ENCODE data around the gene TSPYL1. TPM values are rescaled to one million over a fixed set of nuclear protein-coding genes. Genes with fewer than 3 reads are reported as not detected.

The TSPYL1 gene
- total RNA-seq (2021) (52.8 and 73.1 TPM in 2 replicates), Bru-seq, nascent RNA (percentile 93 among the genes with signal in this experiment), BruChase-seq, experiment 1, labeled RNA remaining after a 2-hour chase (percentile 99 among the genes with signal in this experiment), BruChase-seq, experiment 2, labeled RNA remaining after a 6-hour chase (percentile 100 among the genes with signal in this experiment)
- long read RNA-seq, transcript TSPYL1-201 (1 exons, 3,326 nt), result major isoform, 65 of 65 reads
- long read RNA-seq, partial matches to known transcripts, result 0 of 65 reads
- long read RNA-seq, other reads (novel, unspliced or antisense), result 0 of 65 reads

DNA sequence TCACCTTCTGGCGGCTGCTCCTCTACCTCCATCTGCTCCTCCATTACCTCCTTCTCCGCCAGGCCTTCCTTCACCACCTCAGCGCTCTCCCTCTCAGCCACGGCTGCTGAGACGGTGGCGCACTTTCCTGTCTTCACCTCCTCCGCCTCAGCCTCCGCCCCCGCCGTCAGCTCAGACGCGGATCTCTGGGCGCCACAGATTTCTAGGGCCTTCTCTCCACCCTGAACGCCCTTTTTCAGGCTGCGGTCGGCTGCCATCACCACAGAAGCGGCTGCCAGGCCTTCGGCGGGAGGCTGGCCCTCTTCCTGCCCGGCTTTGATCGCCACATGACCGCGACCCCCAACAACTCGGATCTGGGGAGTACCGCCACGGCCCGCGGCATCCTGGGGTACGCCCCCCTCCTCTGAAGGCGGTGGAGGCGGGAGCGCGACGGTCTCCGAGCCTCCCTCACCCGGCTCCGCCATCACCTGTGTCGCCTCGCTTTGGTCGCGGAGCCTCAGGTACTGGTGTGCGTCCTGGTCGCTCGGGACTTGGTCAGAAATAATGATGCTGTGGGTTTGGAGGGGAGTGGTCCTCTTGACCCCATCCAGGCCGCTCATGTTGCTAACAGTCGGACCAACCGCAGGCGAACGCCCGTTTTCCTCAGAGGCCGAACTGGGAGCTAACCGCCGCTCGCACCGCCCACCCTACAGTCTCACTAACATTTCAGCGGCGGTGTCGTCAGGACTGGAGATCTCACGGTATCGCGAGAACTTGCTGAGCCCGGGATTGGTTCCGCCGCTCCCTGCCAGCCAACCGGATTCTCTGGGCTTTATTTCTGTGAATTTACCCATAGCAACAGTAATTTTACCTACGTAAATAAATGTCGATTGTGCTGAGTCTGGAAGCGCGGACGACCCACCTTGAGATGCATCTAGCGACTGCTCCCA lies at the start of gene TSPYL1:
TSS of gene TSPYL1 (minus strand) at position 699 of the 929 bp plus-strand sequence. CDS start at position 599, 100 bp downstream.
- no TSS peak for BruUV-seq (replicated peaks)
- Histone ChIP-seq H3K9me2 (ENCODE audit: insufficient read depth) (no peaks in the 10 kb centered on the region), H3K27me3 (ENCODE audit: insufficient read depth, low read depth) (no peaks in the 10 kb centered on the region), H4K20me1 (ENCODE audit: insufficient read depth) (peaks cover 41% of the 10 kb centered on the region), H3F3A (ENCODE audit: insufficient read depth, low read depth) (peaks cover 10% of the 10 kb centered on the region; the same call in 1 of the 2 replicates), H3K9me3 (ENCODE audit: insufficient read depth, low read depth) (no peaks in the 10 kb centered on the region), H3K79me2 (ENCODE audit: low read depth) (peaks cover 59% of the 10 kb centered on the region), H2AFZ (peak within 1 kb of the TSS; percentile 96), H3K36me3 (ENCODE audit: low read depth) (peaks cover 25% of the 10 kb centered on the region; the same call in 1 of the 2 replicates), H3K4me2 (peak within 1 kb of the TSS; percentile 97), H3K4me3 (peak within 1 kb of the TSS; percentile 88), H3K4me1 (replicated peaks; ENCODE audit: insufficient read depth) (peaks cover 47% of the 10 kb centered on the region), H3K27ac (peak within 1 kb of the TSS; percentile 86)
- POLR2A ChIA-PET (ENCODE audit: unreplicated experiment), result interaction anchor here (0.6 to 0.8 kb wide), 7 partner anchors 28 to 292 kb away, joined by 3 to 6 read pairs (median 3); partner anchors contain the start of genes CALHM5 and RWDD1
- CTCF ChIA-PET, result interaction anchor here (3.1 kb wide), 1 partner anchor 11 kb away, joined by 12 read pairs; no protein-coding TSS in a partner anchor
- intact Hi-C loops (cut with micrococcal nuclease; ENCODE audit: unreplicated experiment), result loop anchor here (1.0 to 2.0 kb wide), 3 partner anchors 25 to 292 kb away; partner anchors contain the start of genes DSE, RWDD1 and TSPYL4
- peak; percentile 93 to 97 for DNase-seq
- no peak for TF ChIP-seq EZH2 (IDR thresholded peaks at IDR 0.05; ENCODE audit: low read depth)
- TF ChIP-seq, protein P1, sequence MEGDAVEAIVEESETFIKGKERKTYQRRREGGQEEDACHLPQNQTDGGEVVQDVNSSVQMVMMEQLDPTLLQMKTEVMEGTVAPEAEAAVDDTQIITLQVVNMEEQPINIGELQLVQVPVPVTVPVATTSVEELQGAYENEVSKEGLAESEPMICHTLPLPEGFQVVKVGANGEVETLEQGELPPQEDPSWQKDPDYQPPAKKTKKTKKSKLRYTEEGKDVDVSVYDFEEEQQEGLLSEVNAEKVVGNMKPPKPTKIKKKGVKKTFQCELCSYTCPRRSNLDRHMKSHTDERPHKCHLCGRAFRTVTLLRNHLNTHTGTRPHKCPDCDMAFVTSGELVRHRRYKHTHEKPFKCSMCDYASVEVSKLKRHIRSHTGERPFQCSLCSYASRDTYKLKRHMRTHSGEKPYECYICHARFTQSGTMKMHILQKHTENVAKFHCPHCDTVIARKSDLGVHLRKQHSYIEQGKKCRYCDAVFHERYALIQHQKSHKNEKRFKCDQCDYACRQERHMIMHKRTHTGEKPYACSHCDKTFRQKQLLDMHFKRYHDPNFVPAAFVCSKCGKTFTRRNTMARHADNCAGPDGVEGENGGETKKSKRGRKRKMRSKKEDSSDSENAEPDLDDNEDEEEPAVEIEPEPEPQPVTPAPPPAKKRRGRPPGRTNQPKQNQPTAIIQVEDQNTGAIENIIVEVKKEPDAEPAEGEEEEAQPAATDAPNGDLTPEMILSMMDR (conservative IDR thresholded peaks at IDR 0.05), result 0 out of 2 replicates have a peak, but pooled peaks have one; percentile 10

DNA sequence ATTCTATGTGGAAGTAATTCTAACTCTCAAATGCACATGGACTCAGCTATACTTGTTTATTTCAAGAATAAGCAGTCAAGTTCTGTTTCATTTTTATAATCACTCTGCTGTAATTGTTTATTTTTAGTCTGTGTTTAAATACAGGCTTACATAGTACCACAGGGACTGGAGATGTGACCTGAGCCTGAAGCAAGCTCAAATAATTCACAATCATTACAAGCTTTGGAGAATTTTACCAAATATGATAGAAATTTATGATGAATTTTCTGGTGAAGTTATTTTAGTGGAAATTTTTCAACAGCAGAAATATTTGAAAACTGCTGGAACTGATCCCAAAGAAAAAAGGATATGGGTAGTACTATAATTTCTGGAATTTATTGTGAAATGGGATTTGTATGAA lies 49.4 kb upstream of the TSPYL1 start:
- no TSS peak for BruUV-seq (replicated peaks)
- Histone ChIP-seq H3K27ac (no peak overlapping the region), H3F3A (ENCODE audit: insufficient read depth, low read depth) (no peaks in the 10 kb centered on the region), H3K36me3 (ENCODE audit: low read depth) (no peaks in the 10 kb centered on the region), H3K27me3 (ENCODE audit: insufficient read depth, low read depth) (no peaks in the 10 kb centered on the region), H2AFZ (no peak overlapping the region), H3K4me1 (replicated peaks; ENCODE audit: insufficient read depth) (no peaks in the 10 kb centered on the region), H3K9me3 (ENCODE audit: insufficient read depth, low read depth) (no peaks in the 10 kb centered on the region), H3K4me3 (no peak overlapping the region), H4K20me1 (ENCODE audit: insufficient read depth) (no peaks in the 10 kb centered on the region), H3K4me2 (no peak overlapping the region), H3K9me2 (ENCODE audit: insufficient read depth) (no peaks in the 10 kb centered on the region), H3K79me2 (ENCODE audit: low read depth) (no peaks in the 10 kb centered on the region)
- POLR2A ChIA-PET (ENCODE audit: unreplicated experiment), result no interaction called here
- CTCF ChIA-PET, result no interaction called here
- intact Hi-C loops (cut with micrococcal nuclease; ENCODE audit: unreplicated experiment), result no loop called here
- no peak for DNase-seq
- no peak for TF ChIP-seq EZH2 (IDR thresholded peaks at IDR 0.05; ENCODE audit: low read depth)
- TF ChIP-seq, protein P1 (conservative IDR thresholded peaks at IDR 0.05), result no peak

DNA sequence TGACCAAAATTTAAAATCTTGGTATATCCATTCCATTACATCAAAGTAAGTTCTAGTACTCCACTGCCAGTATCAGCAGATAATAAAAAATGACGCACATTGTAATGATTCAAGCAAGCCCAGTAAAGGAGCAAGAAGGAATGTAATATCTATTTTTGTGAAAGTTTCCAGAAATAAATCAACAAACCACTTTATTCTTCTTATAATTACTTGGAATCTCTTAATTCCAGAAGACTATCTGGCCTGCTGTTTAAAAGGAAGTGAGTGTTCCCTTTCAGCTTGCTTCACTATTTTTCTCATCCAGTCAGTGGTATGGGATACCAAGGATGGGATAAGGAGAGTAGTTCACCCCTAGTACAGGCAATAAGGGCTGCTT lies 48.8 kb upstream of the TSPYL1 start:
- no peak overlapping the region for H3K4me2 ChIP-seq
- no peaks in the 10 kb centered on the region for H3K27me3 ChIP-seq (ENCODE audit: insufficient read depth, low read depth)
- no peaks in the 10 kb centered on the region for H3K79me2 ChIP-seq (ENCODE audit: low read depth)
- H3K27ac ChIP-seq, result no peak overlapping the region
- TF ChIP-seq, protein P1 (conservative IDR thresholded peaks at IDR 0.05), result no peak
- no peak for TF ChIP-seq EZH2 (IDR thresholded peaks at IDR 0.05; ENCODE audit: low read depth)
- H3K36me3 ChIP-seq (ENCODE audit: low read depth), result no peaks in the 10 kb centered on the region
- DNase-seq, result no peak
- no peaks in the 10 kb centered on the region for H3K9me2 ChIP-seq (ENCODE audit: insufficient read depth)
- no peaks in the 10 kb centered on the region for H4K20me1 ChIP-seq (ENCODE audit: insufficient read depth)
- H3K9me3 ChIP-seq (ENCODE audit: insufficient read depth, low read depth), result no peaks in the 10 kb centered on the region
- POLR2A ChIA-PET (ENCODE audit: unreplicated experiment), result no interaction called here
- CTCF ChIA-PET, result no interaction called here
- no peaks in the 10 kb centered on the region for H3F3A ChIP-seq (ENCODE audit: insufficient read depth, low read depth)
- no peak overlapping the region for H2AFZ ChIP-seq
- BruUV-seq (replicated peaks), result no TSS peak
- no peaks in the 10 kb centered on the region for H3K4me1 ChIP-seq (replicated peaks; ENCODE audit: insufficient read depth)
- H3K4me3 ChIP-seq, result no peak overlapping the region
- intact Hi-C loops (cut with micrococcal nuclease; ENCODE audit: unreplicated experiment), result no loop called here
